22Rv1 (cell line): ENCODE measurements around the gene STK38L.

Experiments
- ZFX ChIP-seq: fragments of 450-650 bp; IDR thresholded peaks from 2 replicates; pipeline ENCODE4 v1.6.1; 2017; ENCODE audit warnings: antibody characterized with exemption, borderline replicate concordance
- TF ChIP-seq, protein P1 (sequence below): fragments of 450-650 bp; IDR thresholded peaks from 2 replicates; pipeline ENCODE4 v1.5.1; 2017; ENCODE audit warnings: mild to moderate bottlenecking

DNA sequence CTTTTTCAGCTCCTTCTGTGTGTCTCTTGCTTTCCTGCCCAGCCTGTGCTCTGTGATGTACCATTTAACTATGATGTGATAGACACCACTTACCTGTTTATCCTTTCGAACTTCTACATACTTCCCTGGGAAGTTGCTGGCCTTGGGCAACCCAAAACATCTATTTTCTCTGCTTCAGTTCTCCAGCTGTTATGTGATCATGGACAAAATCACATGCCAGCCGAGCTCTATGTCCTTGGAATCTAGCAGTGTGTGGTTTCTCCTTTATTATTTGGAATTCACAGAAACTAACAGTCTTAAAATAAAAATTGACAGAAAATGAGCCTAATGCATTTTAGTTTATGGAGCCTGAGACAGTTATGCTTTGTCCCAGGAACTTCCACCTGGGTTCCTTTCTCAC lies 111.4 kb downstream of the STK38L start:
- TF ChIP-seq, protein P1, sequence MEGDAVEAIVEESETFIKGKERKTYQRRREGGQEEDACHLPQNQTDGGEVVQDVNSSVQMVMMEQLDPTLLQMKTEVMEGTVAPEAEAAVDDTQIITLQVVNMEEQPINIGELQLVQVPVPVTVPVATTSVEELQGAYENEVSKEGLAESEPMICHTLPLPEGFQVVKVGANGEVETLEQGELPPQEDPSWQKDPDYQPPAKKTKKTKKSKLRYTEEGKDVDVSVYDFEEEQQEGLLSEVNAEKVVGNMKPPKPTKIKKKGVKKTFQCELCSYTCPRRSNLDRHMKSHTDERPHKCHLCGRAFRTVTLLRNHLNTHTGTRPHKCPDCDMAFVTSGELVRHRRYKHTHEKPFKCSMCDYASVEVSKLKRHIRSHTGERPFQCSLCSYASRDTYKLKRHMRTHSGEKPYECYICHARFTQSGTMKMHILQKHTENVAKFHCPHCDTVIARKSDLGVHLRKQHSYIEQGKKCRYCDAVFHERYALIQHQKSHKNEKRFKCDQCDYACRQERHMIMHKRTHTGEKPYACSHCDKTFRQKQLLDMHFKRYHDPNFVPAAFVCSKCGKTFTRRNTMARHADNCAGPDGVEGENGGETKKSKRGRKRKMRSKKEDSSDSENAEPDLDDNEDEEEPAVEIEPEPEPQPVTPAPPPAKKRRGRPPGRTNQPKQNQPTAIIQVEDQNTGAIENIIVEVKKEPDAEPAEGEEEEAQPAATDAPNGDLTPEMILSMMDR = no peak
- TF ChIP-seq ZFX = no peak
